KMS-11 (cell line): Measurements from ENCODE around the gene TAF4.

Source experiments
- H2AFZ ChIP-seq: fragments of 200-600 bp; sonication (generic); 2 replicates; pipeline ENCODE4 v1.6.1; 2016; ENCODE audit warnings: antibody characterized with exemption, mixed run types, low read depth
- H3K27ac ChIP-seq: fragments of 200-600 bp; sonication (generic); 2 replicates; pipeline ENCODE4 v1.6.1; 2016; ENCODE audit warnings: mild to moderate bottlenecking, mixed run types
- H3K27me3 ChIP-seq: fragments of 200-600 bp; sonication (generic); 2 replicates; pipeline ENCODE4 v1.6.1; 2017; ENCODE audit warnings: mild to moderate bottlenecking, low read depth, mixed run types, moderate library complexity; ENCODE audit not compliant: insufficient read depth
- H3K36me3 ChIP-seq: fragments of 200-600 bp; sonication (generic); 2 replicates; pipeline ENCODE4 v1.6.1; 2017; ENCODE audit warnings: mild to moderate bottlenecking, mixed run types; ENCODE audit not compliant: insufficient read depth
- H3K4me1 ChIP-seq: fragments of 200-600 bp; sonication (generic); 2 replicates; pipeline ENCODE4 v1.6.1; 2016; ENCODE audit warnings: mild to moderate bottlenecking, low read depth, mixed run types; ENCODE audit not compliant: poor library complexity, severe bottlenecking
- H3K4me2 ChIP-seq: fragments of 200-600 bp; sonication (generic); 2 replicates; pipeline ENCODE4 v1.7.0; 2016; ENCODE audit warnings: mild to moderate bottlenecking, mixed run types
- H3K4me3 ChIP-seq: fragments of 200-600 bp; sonication (generic); IDR thresholded peaks from 2 replicates; pipeline ENCODE4 v1.6.1; 2017; ENCODE audit warnings: low read depth, low read length, mixed read lengths; ENCODE audit not compliant: insufficient read depth
- H3K79me2 ChIP-seq: fragments of 200-600 bp; sonication (generic); 2 replicates; pipeline ENCODE4 v1.6.1; 2016; ENCODE audit warnings: low read depth, mixed run types; ENCODE audit not compliant: insufficient read depth
- H3K9ac ChIP-seq: fragments of 200-600 bp; sonication (generic); 2 replicates; pipeline ENCODE4 v1.6.1; 2016; ENCODE audit warnings: mild to moderate bottlenecking, mixed run types
- H4K20me1 ChIP-seq: fragments of 200-600 bp; sonication (generic); 2 replicates; pipeline ENCODE4 v1.6.1; 2016; ENCODE audit warnings: mild to moderate bottlenecking, mixed run types; ENCODE audit not compliant: insufficient read depth
- TF ChIP-seq, protein P1 (sequence below): fragments of 200-600 bp; sonication (generic); conservative IDR thresholded peaks from 2 replicates; pipeline ENCODE4 v1.6.1; 2017; ENCODE audit warnings: low read depth, mild to moderate bottlenecking, antibody characterized with exemption, low read length, moderate library complexity, mixed read lengths

The TAF4 gene

DNA sequence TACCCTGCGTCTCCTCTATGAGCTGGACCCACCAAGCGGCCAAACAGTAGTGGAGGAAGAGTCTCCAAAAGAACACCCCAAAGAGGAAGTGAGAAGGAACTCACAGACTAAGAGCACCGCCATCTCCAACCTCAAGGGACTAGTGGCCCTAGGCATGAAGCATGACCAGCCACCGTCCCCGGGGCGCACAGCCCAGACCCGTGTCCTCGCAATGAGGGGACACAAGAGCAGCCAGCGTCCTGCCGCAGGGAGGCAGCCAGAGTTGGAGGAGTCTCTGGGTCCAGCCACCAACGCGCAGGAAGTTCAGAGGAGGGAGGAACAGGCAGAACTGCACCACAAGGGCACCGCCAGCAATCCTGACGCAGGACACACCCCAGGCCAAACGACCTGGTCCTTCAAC, 72.6 kb downstream of the TAF4 start:
- Histone ChIP-seq H3K4me1 (no peaks in the 10 kb centered on the region), H3K27me3 (no peaks in the 10 kb centered on the region), H3K27ac (no peak overlapping the region), H4K20me1 (no peaks in the 10 kb centered on the region), H2AFZ (no peak overlapping the region), H3K4me2 (no peak overlapping the region), H3K4me3 (no peak overlapping the region), H3K79me2 (no peaks in the 10 kb centered on the region), H3K9ac (no peak overlapping the region), H3K36me3 (peaks cover 22% of the 10 kb centered on the region; the same call in 1 of the 2 replicates)
- TF ChIP-seq, protein P1, sequence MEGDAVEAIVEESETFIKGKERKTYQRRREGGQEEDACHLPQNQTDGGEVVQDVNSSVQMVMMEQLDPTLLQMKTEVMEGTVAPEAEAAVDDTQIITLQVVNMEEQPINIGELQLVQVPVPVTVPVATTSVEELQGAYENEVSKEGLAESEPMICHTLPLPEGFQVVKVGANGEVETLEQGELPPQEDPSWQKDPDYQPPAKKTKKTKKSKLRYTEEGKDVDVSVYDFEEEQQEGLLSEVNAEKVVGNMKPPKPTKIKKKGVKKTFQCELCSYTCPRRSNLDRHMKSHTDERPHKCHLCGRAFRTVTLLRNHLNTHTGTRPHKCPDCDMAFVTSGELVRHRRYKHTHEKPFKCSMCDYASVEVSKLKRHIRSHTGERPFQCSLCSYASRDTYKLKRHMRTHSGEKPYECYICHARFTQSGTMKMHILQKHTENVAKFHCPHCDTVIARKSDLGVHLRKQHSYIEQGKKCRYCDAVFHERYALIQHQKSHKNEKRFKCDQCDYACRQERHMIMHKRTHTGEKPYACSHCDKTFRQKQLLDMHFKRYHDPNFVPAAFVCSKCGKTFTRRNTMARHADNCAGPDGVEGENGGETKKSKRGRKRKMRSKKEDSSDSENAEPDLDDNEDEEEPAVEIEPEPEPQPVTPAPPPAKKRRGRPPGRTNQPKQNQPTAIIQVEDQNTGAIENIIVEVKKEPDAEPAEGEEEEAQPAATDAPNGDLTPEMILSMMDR, result no peak

DNA sequence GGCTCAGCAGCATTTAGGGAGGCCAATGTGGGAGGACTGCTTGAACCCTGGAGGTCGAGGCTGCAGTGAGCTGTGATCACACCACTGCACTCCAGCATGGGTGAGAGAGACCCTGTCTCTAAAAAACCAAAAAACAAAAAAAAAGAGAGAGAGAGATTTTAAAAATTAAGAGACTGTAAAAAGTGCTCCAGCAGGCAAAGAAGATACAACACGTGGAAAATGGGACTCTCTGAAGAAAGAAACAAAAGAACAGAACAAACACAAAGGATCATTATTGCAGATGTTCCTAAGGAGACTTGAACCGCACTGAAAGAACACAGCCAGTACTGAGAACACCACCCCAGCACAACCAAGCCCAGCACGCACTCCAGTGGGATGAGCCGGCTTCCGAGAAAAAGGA, 74.2 kb downstream of the TAF4 start:
- H3K4me3 ChIP-seq, result no peak overlapping the region
- TF ChIP-seq, protein P1, result no peak
- no peaks in the 10 kb centered on the region for H3K4me1 ChIP-seq
- no peak overlapping the region for H3K9ac ChIP-seq
- no peaks in the 10 kb centered on the region for H4K20me1 ChIP-seq
- H3K79me2 ChIP-seq, result no peaks in the 10 kb centered on the region
- peaks cover 13% of the 10 kb centered on the region; the same call in 1 of the 2 replicates for H3K36me3 ChIP-seq
- no peak overlapping the region for H2AFZ ChIP-seq
- H3K4me2 ChIP-seq, result no peak overlapping the region
- no peak overlapping the region for H3K27ac ChIP-seq
- H3K27me3 ChIP-seq, result no peaks in the 10 kb centered on the region

DNA sequence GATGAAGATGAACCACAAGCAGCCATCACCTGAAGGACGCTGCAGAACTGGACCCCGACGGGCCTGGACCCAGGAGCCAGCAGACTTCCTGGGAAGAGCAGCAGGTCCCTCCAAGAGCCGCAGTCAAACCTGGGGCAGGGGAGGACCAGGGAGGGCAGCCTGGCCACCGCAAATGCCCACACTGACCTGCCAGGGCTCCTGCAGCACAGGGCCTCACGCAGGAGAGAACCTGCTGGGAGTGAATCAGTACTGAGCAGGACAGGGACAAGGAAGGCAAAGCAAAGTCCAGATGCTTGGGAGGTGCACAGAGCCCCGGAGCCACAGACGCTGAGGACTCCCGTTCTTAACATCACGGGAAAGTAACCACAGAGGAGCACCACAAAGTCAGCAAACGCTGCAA, 75.2 kb downstream of the TAF4 start:
- H4K20me1 ChIP-seq, result no peaks in the 10 kb centered on the region
- no peak overlapping the region for H3K27ac ChIP-seq
- H3K4me1 ChIP-seq, result no peaks in the 10 kb centered on the region
- H2AFZ ChIP-seq, result no peak overlapping the region
- H3K36me3 ChIP-seq, result peaks cover 9% of the 10 kb centered on the region; the same call in 1 of the 2 replicates
- no peaks in the 10 kb centered on the region for H3K27me3 ChIP-seq
- H3K79me2 ChIP-seq, result no peaks in the 10 kb centered on the region
- no peak overlapping the region for H3K4me3 ChIP-seq
- TF ChIP-seq, protein P1, result no peak
- no peak overlapping the region for H3K9ac ChIP-seq
- H3K4me2 ChIP-seq, result no peak overlapping the region

DNA sequence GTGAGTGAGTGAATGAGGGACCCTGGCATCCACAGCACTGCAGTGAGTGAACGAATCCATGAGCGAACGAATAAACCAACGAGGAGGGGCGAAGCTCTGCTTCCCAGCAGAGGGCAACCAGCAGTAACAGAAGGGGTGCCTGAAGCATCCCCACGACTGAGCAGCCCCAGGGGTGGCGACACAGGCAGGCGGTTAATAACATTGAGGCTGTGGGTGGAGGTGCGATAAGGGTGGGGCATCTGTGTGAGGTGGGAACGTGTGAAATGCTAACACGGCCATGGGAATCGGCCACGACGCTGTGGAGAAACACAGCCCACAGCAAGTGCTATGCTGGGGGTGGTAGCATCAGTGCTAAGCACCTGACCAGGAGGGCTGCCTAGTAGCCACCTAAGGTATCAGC, 75.9 kb downstream of the TAF4 start:
- Histone ChIP-seq H3K4me2 (no peak overlapping the region), H3K4me3 (no peak overlapping the region), H3K4me1 (no peaks in the 10 kb centered on the region), H2AFZ (no peak overlapping the region), H4K20me1 (no peaks in the 10 kb centered on the region), H3K36me3 (peaks cover 3% of the 10 kb centered on the region; the same call in 1 of the 2 replicates), H3K27ac (no peak overlapping the region), H3K79me2 (no peaks in the 10 kb centered on the region), H3K27me3 (no peaks in the 10 kb centered on the region), H3K9ac (no peak overlapping the region)
- TF ChIP-seq, protein P1, result no peak
